GM18526 (cell line): ENCODE data around the gene ZNF385B.

Source experiments
- POLR2A ChIP-seq: IDR thresholded peaks from 3 replicates; pipeline ENCODE4 v1.6.1; 2011; ENCODE audit not compliant: insufficient read length; ENCODE audit errors: extremely low read depth

The ZNF385B gene

DNA sequence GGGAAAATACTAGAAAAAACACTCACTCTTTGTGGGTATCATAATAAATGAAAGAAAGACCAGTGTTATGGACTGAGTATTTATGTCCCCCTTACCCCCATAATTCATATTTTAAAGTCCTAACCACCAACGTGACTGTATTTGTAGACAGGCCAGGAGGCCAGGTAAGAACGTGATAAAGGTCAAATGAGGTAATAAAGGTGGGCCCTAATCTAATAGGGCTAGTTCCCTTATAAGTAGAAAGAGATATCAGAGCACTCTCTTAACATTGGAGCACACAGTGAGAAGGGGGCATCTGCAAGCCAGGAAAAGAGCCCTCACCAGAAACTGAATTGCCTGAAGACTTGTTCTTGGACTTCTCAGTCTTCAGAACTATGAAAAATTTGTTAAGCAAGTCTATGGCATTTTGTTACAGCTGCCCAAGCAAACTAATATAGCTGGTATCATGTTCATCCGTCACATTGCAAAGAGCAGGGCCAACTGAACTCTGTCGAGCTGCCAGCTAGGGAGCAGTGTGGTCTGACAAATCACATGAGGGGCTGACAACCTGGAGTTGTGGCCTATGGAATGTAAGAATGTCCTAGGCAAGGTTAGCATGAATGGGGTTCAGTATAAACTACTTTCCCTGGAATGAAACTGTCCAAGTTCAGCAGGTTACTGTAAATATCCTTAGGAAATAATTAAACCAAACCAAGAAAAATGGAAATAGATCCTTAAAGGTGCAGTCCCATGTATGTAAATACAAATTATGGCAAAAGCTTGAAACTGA lies 280.9 kb downstream of the ZNF385B start:
- TF ChIP-seq POLR2A: no peak

DNA sequence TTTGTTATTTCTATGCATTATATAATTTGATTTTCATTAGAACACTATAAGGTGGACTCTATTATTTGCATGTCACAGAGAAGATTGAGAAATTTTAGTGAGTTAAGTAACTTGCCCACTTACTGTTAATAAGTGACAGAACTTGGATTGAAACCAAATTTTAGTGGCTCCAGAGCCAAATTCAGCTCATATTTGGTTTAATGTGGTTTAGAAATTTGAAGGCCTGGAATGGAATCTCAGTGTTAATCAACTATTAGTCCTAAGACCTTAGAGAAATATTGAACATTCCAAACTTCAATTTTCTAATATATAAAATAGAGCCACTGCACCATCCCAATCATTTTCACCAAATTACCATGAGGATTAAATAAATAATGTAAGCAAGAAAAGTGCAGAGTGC lies 281.6 kb downstream of the ZNF385B start:
- TF ChIP-seq POLR2A: no peak

DNA sequence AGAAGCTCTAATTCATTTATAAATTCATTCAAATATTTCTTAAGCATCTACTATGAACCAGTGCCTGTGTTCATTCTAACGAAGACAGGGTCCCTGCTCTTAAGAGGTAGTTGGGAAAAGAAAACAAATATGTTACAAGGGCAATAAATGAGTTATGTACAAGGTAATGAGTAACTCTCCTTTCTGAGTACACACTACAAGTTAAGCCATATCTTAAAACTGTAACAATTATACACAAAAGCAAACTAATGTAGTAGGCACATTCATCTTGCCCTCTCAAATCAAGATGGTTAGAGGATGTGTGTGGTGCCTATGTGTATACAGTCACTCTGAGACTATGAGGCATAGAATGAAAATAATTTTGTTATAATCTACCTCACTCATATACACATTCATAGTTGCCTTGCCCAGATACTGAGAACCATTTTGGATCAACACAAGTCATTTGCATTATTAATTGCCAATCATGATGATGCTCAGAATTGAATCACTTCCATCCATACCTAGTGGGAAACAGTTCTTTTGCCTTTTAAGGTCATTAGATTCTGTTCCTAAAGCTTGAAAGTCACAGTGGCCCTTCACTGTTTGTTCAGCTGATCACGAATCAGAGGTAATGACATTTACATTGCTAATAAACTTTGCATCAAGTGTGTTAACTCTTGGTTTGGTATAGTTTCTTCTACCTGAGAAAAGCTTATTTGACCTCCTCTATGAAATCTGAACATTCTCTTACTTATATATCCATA lies 283.1 kb downstream of the ZNF385B start:
- TF ChIP-seq POLR2A: no peak

DNA sequence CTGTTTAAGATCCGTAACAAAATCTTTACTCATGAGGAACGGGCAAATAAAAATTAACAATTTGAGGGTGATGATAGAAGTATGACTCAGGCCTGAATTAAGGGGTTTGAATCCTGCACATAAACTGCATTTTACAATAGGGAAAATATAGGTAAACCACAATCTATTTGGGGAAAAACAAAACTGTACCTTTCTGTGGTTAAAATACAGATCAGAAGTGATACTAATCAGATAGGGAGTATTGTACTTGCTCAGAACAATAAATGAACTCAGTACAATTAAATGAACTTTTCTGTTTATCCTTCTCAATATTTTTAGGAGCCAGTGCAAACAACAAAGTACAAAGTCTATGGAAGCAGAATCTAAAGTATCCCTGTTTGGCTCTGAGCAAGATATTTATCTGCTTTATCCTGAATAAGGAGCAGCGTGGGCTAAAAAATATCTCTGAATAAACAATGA lies 287.3 kb downstream of the ZNF385B start:
- TF ChIP-seq POLR2A: no peak

DNA sequence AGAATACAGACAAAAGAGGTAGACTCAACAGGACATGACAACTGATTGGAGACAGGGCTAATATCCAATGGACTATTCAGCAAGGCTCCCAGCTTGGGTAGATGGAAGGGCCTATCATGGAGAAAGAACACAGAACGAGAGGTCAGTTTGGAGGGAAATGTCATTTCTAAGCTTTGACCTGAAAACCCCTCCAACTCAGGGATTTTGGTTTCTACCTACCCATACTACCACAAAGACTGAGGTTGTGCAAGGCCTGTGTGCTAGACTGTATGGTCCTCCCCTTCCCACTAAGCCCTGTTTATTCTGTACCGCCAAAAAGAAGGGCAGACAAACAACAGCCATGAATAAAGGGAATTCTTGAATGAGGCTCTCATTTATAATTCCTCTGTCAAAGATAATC lies 288.9 kb downstream of the ZNF385B start:
- no peak for TF ChIP-seq POLR2A

DNA sequence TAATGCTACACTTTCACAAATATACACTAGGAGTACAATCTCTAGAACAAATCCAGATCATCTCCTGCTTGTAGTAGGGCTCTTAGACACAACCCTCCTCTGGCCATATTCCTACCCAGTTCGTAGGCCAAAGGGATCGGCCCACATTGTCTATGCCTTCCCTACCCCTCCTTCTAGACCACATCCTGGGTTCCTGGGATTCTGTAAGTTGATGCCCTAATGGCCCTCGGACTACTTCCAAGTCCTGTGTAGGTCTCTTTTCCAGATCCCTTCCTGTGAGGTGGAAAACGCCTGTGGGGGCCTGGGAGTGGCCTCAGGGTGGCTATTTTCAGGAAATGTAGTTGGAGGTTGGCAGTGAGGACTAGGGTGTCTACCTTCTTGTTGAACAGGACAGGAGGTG lies 289.7 kb downstream of the ZNF385B start:
- no peak for TF ChIP-seq POLR2A

DNA sequence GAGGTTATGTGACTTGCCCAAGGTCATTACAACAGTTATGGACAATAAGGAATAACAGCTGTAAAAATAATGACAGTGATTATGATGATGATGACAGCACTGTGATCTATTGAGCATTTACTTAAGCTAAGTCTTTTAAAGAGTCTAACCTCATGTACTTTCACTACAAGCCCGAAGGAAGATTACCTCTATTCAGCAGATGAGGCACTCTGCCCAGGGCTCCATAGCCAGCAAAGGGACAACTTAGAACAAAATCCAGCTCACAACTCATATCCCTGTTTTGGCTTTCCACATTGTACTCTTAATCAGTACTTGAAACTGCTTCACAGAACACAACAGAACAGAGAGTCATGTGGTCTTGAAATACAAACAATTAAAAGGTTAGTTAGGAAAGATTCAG lies 290.2 kb downstream of the ZNF385B start:
- TF ChIP-seq POLR2A: no peak

DNA sequence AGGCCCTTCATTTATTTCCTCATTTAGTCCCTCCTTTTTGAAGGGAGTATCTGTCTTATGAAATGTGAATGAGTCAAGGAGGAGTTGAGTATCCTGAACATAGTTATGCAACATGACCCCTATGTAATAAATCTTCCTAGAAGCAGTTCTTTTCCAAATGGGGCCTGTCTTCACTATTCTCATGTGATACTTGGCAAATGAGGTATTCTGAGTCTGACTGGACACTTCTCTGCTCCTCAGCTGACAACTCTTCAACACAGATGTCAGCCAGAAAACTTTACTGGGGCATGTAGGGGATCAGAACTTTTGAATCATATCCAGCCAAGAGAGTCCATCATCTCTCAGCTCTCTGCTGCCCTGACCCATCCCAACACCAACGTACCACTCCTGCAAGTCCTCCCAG lies 291.6 kb downstream of the ZNF385B start:
- TF ChIP-seq POLR2A: no peak

DNA sequence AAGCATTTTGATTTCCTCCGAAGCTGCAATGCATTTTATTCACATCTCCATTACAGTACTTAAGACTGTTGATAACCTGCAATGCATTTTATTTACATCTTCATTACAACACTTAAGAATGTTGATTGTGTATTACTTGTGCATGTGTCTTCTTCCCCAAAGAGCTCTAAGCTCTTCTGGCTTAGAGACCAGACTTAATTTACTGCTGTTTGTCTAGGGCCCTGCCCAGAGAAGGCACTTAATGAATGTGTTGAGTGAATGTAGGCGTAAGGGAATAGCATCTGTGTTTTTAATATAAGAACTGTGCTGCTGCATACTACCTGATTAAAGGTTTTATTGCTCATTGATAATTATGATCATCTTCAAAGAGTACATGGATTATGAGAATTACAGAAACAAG lies 295.6 kb downstream of the ZNF385B start:
- no peak for TF ChIP-seq POLR2A

DNA sequence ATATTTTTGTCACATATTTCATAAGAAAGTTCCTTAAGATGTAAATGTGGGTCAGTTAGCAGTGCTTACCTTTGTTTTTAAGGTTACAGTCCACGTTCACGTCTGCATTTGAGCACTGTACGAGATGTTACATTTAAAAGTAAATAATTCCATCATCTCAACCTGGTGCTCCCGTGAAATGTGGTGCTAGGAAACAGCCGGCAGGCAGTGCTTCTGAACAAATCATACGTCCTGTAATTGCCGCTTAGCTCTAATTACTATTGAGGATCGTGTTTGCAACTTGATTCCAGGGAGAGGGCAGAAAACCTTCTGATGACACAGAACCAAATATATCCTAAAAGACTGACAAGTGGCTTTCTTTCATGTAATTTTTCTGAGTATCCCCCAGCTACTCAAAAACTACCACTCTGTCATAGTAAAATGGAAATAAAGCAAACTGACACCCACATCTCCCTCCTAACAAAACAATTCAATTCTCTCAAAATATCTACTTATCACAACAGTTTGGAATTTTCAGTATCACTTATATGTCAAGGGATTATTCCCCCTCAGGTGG lies 299.0 kb downstream of the ZNF385B start:
- TF ChIP-seq POLR2A: no peak

DNA sequence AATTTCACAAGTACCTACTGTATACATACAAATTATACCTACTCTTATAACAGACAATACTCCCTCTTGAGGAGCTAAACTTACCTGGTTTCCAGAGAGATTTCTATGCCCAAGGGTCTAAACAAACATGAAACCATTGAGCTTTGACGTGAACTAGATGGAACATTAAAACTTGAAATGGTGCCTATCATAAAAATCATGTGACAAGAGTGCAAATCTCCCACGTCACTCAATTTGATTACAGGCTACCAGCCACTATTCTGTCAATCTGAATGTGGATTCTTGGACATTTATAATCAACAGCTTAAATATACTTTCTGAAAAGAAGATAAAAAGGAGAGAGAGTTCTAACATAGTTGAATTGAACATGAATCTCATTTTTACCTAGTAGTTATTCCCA lies 299.7 kb downstream of the ZNF385B start:
- no peak for TF ChIP-seq POLR2A

DNA sequence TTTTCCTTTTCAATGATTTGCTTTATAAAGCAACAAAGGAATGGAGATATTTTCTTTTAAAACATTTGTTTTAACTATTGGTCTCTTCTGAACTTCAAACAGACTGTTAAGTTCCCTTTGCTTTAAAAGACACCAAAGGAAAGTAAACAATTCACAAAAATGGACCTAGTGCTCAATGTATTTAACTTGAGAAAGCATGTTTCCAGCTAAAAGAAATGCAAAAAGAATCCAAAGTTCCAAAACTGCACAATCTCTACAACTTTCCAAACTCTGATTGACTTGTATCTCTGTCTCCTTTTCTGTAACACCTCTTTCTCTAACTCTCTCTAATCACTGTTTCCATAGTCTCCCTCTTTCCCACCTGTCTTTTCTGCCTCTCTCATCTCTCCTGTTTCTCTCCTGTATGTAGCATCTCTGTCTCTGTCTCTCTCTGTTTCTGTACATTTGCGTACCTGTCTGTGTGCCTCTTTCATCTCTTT lies 301.1 kb downstream of the ZNF385B start:
- TF ChIP-seq POLR2A: no peak

DNA sequence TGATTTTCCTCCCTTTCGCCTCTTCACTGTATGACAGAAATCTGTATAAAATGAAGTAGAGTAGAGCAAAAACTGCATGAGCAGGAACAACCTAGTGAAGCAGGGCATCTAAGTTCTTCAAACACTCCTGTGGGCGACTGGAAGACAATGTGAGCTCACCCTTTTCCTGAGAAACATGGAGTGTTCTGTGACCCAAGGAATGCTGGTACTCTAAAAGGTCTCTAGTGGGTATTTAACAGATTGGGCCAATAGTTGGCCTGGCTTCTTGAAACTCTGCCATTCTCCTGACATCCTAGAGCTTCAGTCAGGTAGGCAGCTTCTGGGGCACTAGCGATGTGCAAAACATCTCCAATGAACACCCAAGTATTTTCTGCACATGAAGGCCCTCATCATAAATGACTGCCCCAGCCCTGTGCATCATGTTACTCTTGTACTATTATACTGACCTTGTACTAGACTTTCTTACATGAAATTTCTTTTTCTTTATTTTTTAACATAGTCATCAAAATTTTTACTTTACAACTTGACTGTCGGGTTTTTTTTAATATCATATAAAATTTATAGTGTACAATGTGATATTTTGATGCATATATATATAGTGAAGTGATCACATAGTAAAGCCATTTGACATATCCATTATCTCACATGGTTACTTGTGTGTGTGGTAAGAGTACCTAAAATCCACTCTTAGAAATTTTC lies 302.2 kb downstream of the ZNF385B start:
- no peak for TF ChIP-seq POLR2A

DNA sequence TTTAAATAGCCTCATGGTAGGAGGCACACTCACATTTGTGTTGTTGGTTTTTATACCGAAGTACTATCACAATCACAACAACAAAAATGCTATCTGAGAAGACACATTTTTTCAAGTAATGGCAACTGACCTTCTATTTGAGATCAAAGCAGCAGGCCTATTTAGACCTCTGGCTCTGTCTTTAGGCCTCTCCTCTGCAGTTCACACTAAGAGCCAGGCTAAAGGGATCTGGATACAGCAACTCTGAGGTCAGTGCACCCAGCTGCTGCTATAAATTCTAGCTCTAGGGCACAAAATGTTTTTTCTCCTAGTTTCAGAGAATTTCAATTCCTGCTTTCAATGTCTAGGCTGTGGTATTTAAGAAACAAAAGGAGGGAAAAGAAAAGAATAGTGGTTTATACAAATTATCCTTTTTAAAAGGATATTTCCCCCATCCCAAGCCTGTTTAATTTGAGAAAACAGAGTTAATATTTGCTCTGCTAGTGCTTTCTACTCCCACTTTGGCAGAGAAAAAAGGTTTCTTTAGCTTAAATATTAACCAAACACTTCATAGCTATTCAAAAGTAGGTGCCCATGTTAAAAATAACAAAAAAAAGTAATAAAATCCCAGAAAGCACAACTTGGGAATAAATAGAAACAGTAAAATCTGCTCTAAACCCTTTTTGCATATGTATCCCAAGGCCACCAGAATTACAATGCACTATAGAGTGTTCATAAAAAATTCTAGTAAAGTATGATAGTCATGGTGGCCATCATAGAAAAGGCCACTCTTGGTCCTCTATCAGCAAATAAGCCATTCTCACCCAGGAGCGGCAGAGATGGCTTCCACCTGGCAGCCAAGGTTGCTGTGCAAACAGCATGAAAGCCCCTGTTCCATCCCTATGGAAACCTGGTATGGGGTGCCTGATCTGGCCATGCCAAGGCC lies 303.1 kb downstream of the ZNF385B start:
- no peak for TF ChIP-seq POLR2A
